GM12875 (cell line): ENCODE results near the gene C6orf15.

ENCODE experiments used
- H3K4me3 ChIP-seq: one replicate; pipeline ENCODE4 v1.5.1; 2011; ENCODE audit warnings: low read depth, low read length, control low read depth
- CTCF ChIP-seq: IDR thresholded peaks from 2 replicates; pipeline ENCODE4 v1.5.1; 2011; ENCODE audit warnings: low read depth, mild to moderate bottlenecking, control low read depth, inconsistent platforms, low read length, moderate library complexity, borderline replicate concordance; ENCODE audit not compliant: insufficient read depth

C6orf15 gene

GRCh38 chr6:31122791-31123706 is 10.7 kb upstream of the C6orf15 start:
- H3K4me3 ChIP-seq, result no peak overlapping the region
- TF ChIP-seq CTCF, result no peak

GRCh38 chr6:31121131-31121790 is 8.9 kb upstream of the C6orf15 start:
- TF ChIP-seq CTCF, result no peak
- H3K4me3 ChIP-seq, result no peak overlapping the region

GRCh38 chr6:31120151-31120915 is 8.0 kb upstream of the C6orf15 start, which contains the start of gene CDSN:
CDSN (minus strand) TSS chr6:31120446; CDS start chr6:31120419, 27 bp downstream.
- no peak within 1 kb of the TSS for H3K4me3 ChIP-seq
- TF ChIP-seq CTCF, result no peak

- TF ChIP-seq CTCF, result no peak
- no peak overlapping the region for H3K4me3 ChIP-seq
Measured at GRCh38 chr6:31118178-31118577, 5.8 kb upstream of the C6orf15 start.

GRCh38 chr6:31116661-31117385 is 4.4 kb upstream of the C6orf15 start:
- TF ChIP-seq CTCF, result no peak
- no peak overlapping the region for H3K4me3 ChIP-seq

- no peak for TF ChIP-seq CTCF
- H3K4me3 ChIP-seq, result no peak overlapping the region
Measured at GRCh38 chr6:31115941-31116560, 3.7 kb upstream of the C6orf15 start.
